IMR-90 (cell line): Measurements from ENCODE around the gene SATB2. TPM values are rescaled to one million over a fixed set of nuclear protein-coding genes. Genes with fewer than 3 reads are reported as not detected.

ENCODE experiments used
- ATAC-seq: fragments of 200-7000 bp; cut with Tn5 transposase; 2 replicates; pipeline ENCODE4 v1.9.1; 2020; ENCODE audit warnings: low read depth, mild to moderate bottlenecking, moderate library complexity
- BruUV-seq: library from RNA; stranded (reverse); fragments of 400-500 nt; replicated peaks from 2 replicates; lab custom pipeline; 2021; lab: Mats Ljungman, UMichigan
- CTCF ChIA-PET: fragments of 300-600 bp; formaldehyde crosslinking; extraction: SDS; loops from one replicate; lab custom pipeline; 2021; ENCODE audit warnings: antibody characterized with exemption; lab: Yijun Ruan, JAX
- POLR2A ChIA-PET: fragments of 300-600 bp; sonication (Branson Sonifier 250); formaldehyde crosslinking; loops from one replicate; lab custom pipeline; 2022; ENCODE audit warnings: antibody characterized with exemption; ENCODE audit not compliant: unreplicated experiment; lab: Charles Lee
- DNase-seq: peaks from one replicate; pipeline ENCODE4 v3.0.0; 2013
- H2AFZ ChIP-seq: replicated peaks from 2 replicates; pipeline ENCODE3; 2013; ENCODE audit warnings: low read length, mild to moderate bottlenecking; ENCODE audit not compliant: poor library complexity
- H2AK5ac ChIP-seq: 2 replicates; pipeline ENCODE4 v1.6.1; 2013; ENCODE audit warnings: low read depth, low read length, inconsistent platforms
- H2AK9ac ChIP-seq: replicated peaks from 2 replicates; pipeline ENCODE3; 2013; ENCODE audit warnings: mild to moderate bottlenecking, low read depth, low read length, moderate library complexity; ENCODE audit not compliant: poor library complexity
- H2BK120ac ChIP-seq: 2 replicates; pipeline ENCODE4 v1.6.1; 2013; ENCODE audit warnings: low read depth, low read length, inconsistent platforms
- H2BK15ac ChIP-seq: 3 replicates; pipeline ENCODE4 v1.6.1; 2013; ENCODE audit warnings: low read depth, low read length, inconsistent platforms
- H2BK20ac ChIP-seq: 2 replicates; pipeline ENCODE4 v1.6.1; 2013; ENCODE audit warnings: low read depth, mild to moderate bottlenecking, inconsistent platforms, low read length, moderate library complexity
- H2BK5ac ChIP-seq: 2 replicates; pipeline ENCODE4 v1.6.1; 2013; ENCODE audit warnings: mild to moderate bottlenecking, low read depth, low read length, inconsistent platforms; ENCODE audit not compliant: poor library complexity, severe bottlenecking
- H3K14ac ChIP-seq: replicated peaks from 2 replicates; pipeline ENCODE4 v1.6.1; 2013; ENCODE audit warnings: low read depth, low read length, inconsistent platforms
- H3K18ac ChIP-seq: 2 replicates; pipeline ENCODE4 v1.6.1; 2013; ENCODE audit warnings: low read depth, low read length, control low read depth
- H3K23ac ChIP-seq: 2 replicates; pipeline ENCODE4 v1.6.1; 2013; ENCODE audit warnings: low read depth, low read length, inconsistent platforms
- H3K27ac ChIP-seq: 2 replicates; pipeline ENCODE4 v1.5.1; 2013; ENCODE audit warnings: mild to moderate bottlenecking, control low read depth, low read length; ENCODE audit not compliant: insufficient read depth
- H3K27me3 ChIP-seq: 2 replicates; pipeline ENCODE4 v1.6.1; 2013; ENCODE audit warnings: low read length; ENCODE audit not compliant: control insufficient read depth, insufficient read depth
- H3K36me3 ChIP-seq: 2 replicates; pipeline ENCODE4 v1.6.1; 2013; ENCODE audit warnings: low read length, mixed read lengths; ENCODE audit not compliant: control insufficient read depth, insufficient read depth
- H3K4ac ChIP-seq: 2 replicates; pipeline ENCODE4 v1.6.1; 2013; ENCODE audit warnings: low read depth, low read length, inconsistent platforms
- H3K4me1 ChIP-seq: 2 replicates; pipeline ENCODE4 v1.6.1; 2013; ENCODE audit warnings: low read length, mixed read lengths; ENCODE audit not compliant: control insufficient read depth, insufficient read depth
- H3K4me2 ChIP-seq: 2 replicates; pipeline ENCODE4 v1.6.1; 2013; ENCODE audit warnings: low read depth, mild to moderate bottlenecking, control low read depth, low read length, moderate library complexity
- H3K4me3 ChIP-seq: 2 replicates; pipeline ENCODE4 v1.5.1; 2013; ENCODE audit warnings: low read depth, mild to moderate bottlenecking, control low read depth, low read length, moderate library complexity; ENCODE audit not compliant: insufficient read depth
- H3K56ac ChIP-seq: 2 replicates; pipeline ENCODE4 v1.6.1; 2013; ENCODE audit warnings: low read length, inconsistent platforms; ENCODE audit not compliant: insufficient read depth; ENCODE audit errors: extremely low read depth
- H3K79me1 ChIP-seq, 2 experiments: 2 replicates each; pipeline ENCODE4 v1.6.1; 2013; ENCODE audit warnings: low read length in 2 of 2, inconsistent platforms in 1 of 2, low read depth in 1 of 2
- H3K9ac ChIP-seq: 2 replicates; pipeline ENCODE4 v1.6.1; 2013; ENCODE audit warnings: low read depth, low read length, control low read depth
- H3K9me1 ChIP-seq: 2 replicates; pipeline ENCODE4 v1.6.1; 2013; ENCODE audit warnings: low read length, inconsistent platforms; ENCODE audit not compliant: insufficient read depth
- H3K9me3 ChIP-seq: 2 replicates; pipeline ENCODE4 v1.6.1; 2013; ENCODE audit warnings: low read length; ENCODE audit not compliant: control insufficient read depth, insufficient read depth
- H4K20me1 ChIP-seq: 2 replicates; pipeline ENCODE4 v1.6.1; 2013; ENCODE audit warnings: low read length, inconsistent platforms; ENCODE audit not compliant: insufficient read depth
- H4K5ac ChIP-seq: 2 replicates; pipeline ENCODE4 v1.6.1; 2013; ENCODE audit warnings: mild to moderate bottlenecking, low read depth, low read length, control low read depth
- H4K8ac ChIP-seq, 2 experiments: 2 replicates each; pipeline ENCODE4 v1.6.1; 2013; ENCODE audit warnings: low read depth in 2 of 2, low read length in 2 of 2, control low read depth in 1 of 2, inconsistent platforms in 1 of 2
- H4K91ac ChIP-seq: 2 replicates; pipeline ENCODE4 v1.6.1; 2013; ENCODE audit warnings: low read depth, low read length, inconsistent platforms; ENCODE audit not compliant: insufficient read depth
- BHLHE40 ChIP-seq: fragments of 150-350 bp; IDR thresholded peaks from 2 replicates; pipeline ENCODE4 v1.6.1; 2016; ENCODE audit warnings: mild to moderate bottlenecking, low read depth, low read length
- CEBPB ChIP-seq: IDR thresholded peaks from 2 replicates; pipeline ENCODE4 v1.6.1; 2012; ENCODE audit warnings: low read depth, low read length, improper control_type of control experiment
- CHD1 ChIP-seq: IDR thresholded peaks from 2 replicates; pipeline ENCODE4 v1.6.1; 2012; ENCODE audit warnings: low read depth, low read length, improper control_type of control experiment
- FOS ChIP-seq: fragments of 150-350 bp; IDR thresholded peaks from 2 replicates; pipeline ENCODE4 v1.6.1; 2016; ENCODE audit warnings: low read depth, low read length
- MAFK ChIP-seq: IDR thresholded peaks from 2 replicates; pipeline ENCODE4 v1.6.1; 2012; ENCODE audit warnings: low read depth, low read length, improper control_type of control experiment
- MAZ ChIP-seq: IDR thresholded peaks from 2 replicates; pipeline ENCODE4 v1.6.1; 2012; ENCODE audit warnings: low read depth, mild to moderate bottlenecking, low read length, improper control_type of control experiment, moderate library complexity, borderline replicate concordance
- MXI1 ChIP-seq: IDR thresholded peaks from 2 replicates; pipeline ENCODE4 v1.6.1; 2012; ENCODE audit warnings: low read depth, mild to moderate bottlenecking, low read length, moderate library complexity, borderline replicate concordance
- POLR2A ChIP-seq: IDR thresholded peaks from 2 replicates; pipeline ENCODE4 v1.6.1; 2012; ENCODE audit warnings: mild to moderate bottlenecking, low read depth, low read length
- RAD21 ChIP-seq: IDR thresholded peaks from 2 replicates; pipeline ENCODE4 v1.6.1; 2012; ENCODE audit warnings: low read length, improper control_type of control experiment
- RCOR1 ChIP-seq: IDR thresholded peaks from 2 replicates; pipeline ENCODE4 v1.6.1; 2012; ENCODE audit warnings: mild to moderate bottlenecking, low read length, improper control_type of control experiment; ENCODE audit not compliant: insufficient replicate concordance
- WGBS, 2 experiments: methylation state at CpG; one replicate each; pipeline versions ENCODE4 v1.1.5 to v1.1.7; 2013; ENCODE audit warnings: missing lambda C conversion rate in 2 of 2; ENCODE audit not compliant: insufficient read length in 1 of 2; ENCODE audit errors: extremely low coverage in 2 of 2; 5-methylcytosine and 5-hydroxymethylcytosine counted together
- dilution Hi-C: fragments of 300-500 bp; cut with HindIII; formaldehyde crosslinking; loops from one replicate; pipeline ENCODE4 v1.14.3; 2018; ENCODE audit warnings: low sequenced_read_pairs; ENCODE audit not compliant: unreplicated experiment
- in situ Hi-C: fragments of 300-500 bp; cut with MboI; formaldehyde crosslinking; loops from 3 replicates; pipeline ENCODE4 v1.14.3; 2019; ENCODE audit warnings: low sequenced_read_pairs, inconsistent platforms, mixed read lengths
- intact Hi-C: fragments of 100-400 bp; cut with micrococcal nuclease; formaldehyde crosslinking; loops from 2 replicates; pipeline ENCODE4 v1.10.0; 2022
- polyA plus RNA-seq, 3 experiments: library from polyadenylated mRNA; depleted of rRNA; stranded (reverse); fragments of >200 nt; gene quantifications; 2 replicates each; pipeline ENCODE4 v1.2.3, GENCODE V29; 2012; ENCODE audit warnings: low replicate concordance in 1 of 3
- total RNA-seq: library from RNA; depleted of rRNA; stranded (reverse); fragments of >200 nt; gene quantifications from 2 replicates; pipeline ENCODE4 v1.2.3, GENCODE V29; 2012
- TF ChIP-seq, protein P1 (sequence below): conservative IDR thresholded peaks from 2 replicates; pipeline ENCODE4 v1.5.1; 2012; ENCODE audit warnings: mild to moderate bottlenecking, low read depth, low read length, improper control_type of control experiment
- TF ChIP-seq, protein P2 (sequence below): fragments of 150-350 bp; IDR thresholded peaks from 2 replicates; pipeline ENCODE4 v1.6.1; 2017; ENCODE audit warnings: mild to moderate bottlenecking, antibody characterized with exemption, low read length, low read depth
- TF ChIP-seq, protein P3 (sequence below): fragments of 150-350 bp; IDR thresholded peaks from 2 replicates; pipeline ENCODE4 v1.6.1; 2016; ENCODE audit warnings: low read depth, mild to moderate bottlenecking, low read length, moderate library complexity, borderline replicate concordance

Gene SATB2
- total and polyA plus RNA-seq, 2 of the 4 experiments (the other 2 are of a cell fraction): 6.2 to 8.4 TPM

DNA sequence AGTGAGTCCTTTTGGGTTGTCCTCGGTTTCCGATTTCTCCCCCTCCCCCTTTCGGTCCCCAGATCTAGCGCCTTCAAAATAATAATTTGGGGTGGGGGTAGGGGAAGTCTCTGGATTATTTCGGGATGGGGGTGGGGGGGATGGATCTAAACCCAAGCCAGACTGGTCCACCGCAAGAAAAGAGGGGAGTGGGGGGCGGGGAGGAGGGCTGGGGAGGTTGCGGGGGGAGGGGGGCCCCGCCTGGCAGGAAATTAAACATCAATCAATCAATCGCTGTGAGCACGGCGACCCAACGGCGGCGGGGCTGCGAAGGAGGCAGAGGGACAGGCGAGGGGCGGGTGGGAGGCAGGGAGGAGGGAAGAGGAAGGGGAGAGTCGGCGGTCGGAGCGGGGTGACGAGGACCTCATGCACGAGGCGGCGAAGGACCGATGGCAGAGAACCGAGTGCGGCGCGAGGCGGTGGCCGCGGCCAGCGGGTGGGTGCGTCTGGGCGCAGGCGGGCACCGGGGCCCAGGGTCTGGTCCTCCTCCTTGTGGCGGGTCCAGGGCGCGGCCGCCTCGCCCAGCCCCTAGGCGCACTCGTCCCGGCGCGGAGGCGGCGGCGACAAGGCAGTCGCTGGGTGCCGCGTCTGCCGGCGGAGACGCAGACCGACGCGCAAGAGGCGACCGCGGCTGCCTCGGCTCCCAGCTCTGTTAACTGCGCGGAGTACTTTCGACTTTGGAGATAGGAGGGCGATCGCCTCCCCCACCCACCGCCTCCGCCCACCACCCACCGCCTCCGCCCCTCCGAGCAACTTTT is 468 bp upstream of the SATB2 start:
- peak; percentile 7 for ATAC-seq

More for the DNA sequence above, 468 bp upstream of the SATB2 start:
- H3K9ac ChIP-seq: peak overlapping the region; percentile 81
- H4K5ac ChIP-seq: no peak overlapping the region
- no peaks in the 10 kb centered on the region; the same call in 1 of the 2 replicates for H3K27me3 ChIP-seq
- peak overlapping the region; percentile 72 for H3K14ac ChIP-seq
- peak overlapping the region; percentile 95 for H3K4me2 ChIP-seq
- no peaks in the 10 kb centered on the region for H4K20me1 ChIP-seq
- dilution Hi-C loops (no loop called here), in situ Hi-C loops (no loop called here), intact Hi-C loops (loop anchor here (5.0 kb wide), 1 partner anchor 436 kb away; no protein-coding TSS in a partner anchor)
- H2AFZ ChIP-seq: peak overlapping the region; percentile 99
- peak overlapping the region; percentile 34; the same call in 1 of the 2 replicates for H3K18ac ChIP-seq
- peak overlapping the region; percentile 16 for H3K56ac ChIP-seq
- no peak overlapping the region for H2BK20ac ChIP-seq
- peak overlapping the region; percentile 78 for H3K27ac ChIP-seq
- no peak overlapping the region for H2BK15ac ChIP-seq
- no peaks in the 10 kb centered on the region; the same call in 1 of the 2 replicates for H3K4me1 ChIP-seq
- H3K9me1 ChIP-seq: no peaks in the 10 kb centered on the region
- H3K4ac ChIP-seq: peak overlapping the region; percentile 36; the same call in 1 of the 2 replicates
- H4K91ac ChIP-seq: peak overlapping the region; percentile 35; the same call in 1 of the 2 replicates
- H3K4me3 ChIP-seq: peak overlapping the region; percentile 78
- H3K79me1 ChIP-seq: peaks cover 11 to 23% of the 10 kb centered on the region in 2 experiments; a peak in 3 of 4 replicates
- no peak for DNase-seq
- no peak overlapping the region for H3K23ac ChIP-seq
- H3K36me3 ChIP-seq: no peaks in the 10 kb centered on the region
- 0% methylated on average over 19 of the region's 75 CpGs; no CpG with 5 or more reads in 1 of the 2 experiments for WGBS, 2 experiments
- ChIA-PET POLR2A (no interaction called here), CTCF (interaction anchor here (0.5 to 1.1 kb wide), 2 partner anchors 13 to 52 kb away, joined by 3 read pairs; no protein-coding TSS in a partner anchor)
- peak overlapping the region; percentile 90 for H2AK9ac ChIP-seq
- no TSS peak for BruUV-seq
- peak overlapping the region; percentile 32; the same call in 1 of the 2 replicates for H2BK120ac ChIP-seq
- TF ChIP-seq CHD1: no peak
- TF ChIP-seq MAZ: no peak
- no peak for TF ChIP-seq MXI1
- no peak for TF ChIP-seq RCOR1
- TF ChIP-seq, protein P1, sequence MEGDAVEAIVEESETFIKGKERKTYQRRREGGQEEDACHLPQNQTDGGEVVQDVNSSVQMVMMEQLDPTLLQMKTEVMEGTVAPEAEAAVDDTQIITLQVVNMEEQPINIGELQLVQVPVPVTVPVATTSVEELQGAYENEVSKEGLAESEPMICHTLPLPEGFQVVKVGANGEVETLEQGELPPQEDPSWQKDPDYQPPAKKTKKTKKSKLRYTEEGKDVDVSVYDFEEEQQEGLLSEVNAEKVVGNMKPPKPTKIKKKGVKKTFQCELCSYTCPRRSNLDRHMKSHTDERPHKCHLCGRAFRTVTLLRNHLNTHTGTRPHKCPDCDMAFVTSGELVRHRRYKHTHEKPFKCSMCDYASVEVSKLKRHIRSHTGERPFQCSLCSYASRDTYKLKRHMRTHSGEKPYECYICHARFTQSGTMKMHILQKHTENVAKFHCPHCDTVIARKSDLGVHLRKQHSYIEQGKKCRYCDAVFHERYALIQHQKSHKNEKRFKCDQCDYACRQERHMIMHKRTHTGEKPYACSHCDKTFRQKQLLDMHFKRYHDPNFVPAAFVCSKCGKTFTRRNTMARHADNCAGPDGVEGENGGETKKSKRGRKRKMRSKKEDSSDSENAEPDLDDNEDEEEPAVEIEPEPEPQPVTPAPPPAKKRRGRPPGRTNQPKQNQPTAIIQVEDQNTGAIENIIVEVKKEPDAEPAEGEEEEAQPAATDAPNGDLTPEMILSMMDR: no peak
- no peak for TF ChIP-seq MAFK
- TF ChIP-seq, protein P2, sequence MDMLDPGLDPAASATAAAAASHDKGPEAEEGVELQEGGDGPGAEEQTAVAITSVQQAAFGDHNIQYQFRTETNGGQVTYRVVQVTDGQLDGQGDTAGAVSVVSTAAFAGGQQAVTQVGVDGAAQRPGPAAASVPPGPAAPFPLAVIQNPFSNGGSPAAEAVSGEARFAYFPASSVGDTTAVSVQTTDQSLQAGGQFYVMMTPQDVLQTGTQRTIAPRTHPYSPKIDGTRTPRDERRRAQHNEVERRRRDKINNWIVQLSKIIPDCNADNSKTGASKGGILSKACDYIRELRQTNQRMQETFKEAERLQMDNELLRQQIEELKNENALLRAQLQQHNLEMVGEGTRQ: no peak
- no peak for TF ChIP-seq BHLHE40
- TF ChIP-seq RAD21: no peak
- no peak for TF ChIP-seq POLR2A
- TF ChIP-seq FOS: no peak
- TF ChIP-seq, protein P3, sequence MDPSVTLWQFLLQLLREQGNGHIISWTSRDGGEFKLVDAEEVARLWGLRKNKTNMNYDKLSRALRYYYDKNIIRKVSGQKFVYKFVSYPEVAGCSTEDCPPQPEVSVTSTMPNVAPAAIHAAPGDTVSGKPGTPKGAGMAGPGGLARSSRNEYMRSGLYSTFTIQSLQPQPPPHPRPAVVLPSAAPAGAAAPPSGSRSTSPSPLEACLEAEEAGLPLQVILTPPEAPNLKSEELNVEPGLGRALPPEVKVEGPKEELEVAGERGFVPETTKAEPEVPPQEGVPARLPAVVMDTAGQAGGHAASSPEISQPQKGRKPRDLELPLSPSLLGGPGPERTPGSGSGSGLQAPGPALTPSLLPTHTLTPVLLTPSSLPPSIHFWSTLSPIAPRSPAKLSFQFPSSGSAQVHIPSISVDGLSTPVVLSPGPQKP: no peak
- no peak for TF ChIP-seq CEBPB
- no peaks in the 10 kb centered on the region for H3K9me3 ChIP-seq
- H2BK5ac ChIP-seq: peak overlapping the region; percentile 76
- H4K8ac ChIP-seq: peak overlapping the region in 1 of 2 experiments; percentile 63; a peak in 3 of 4 replicates
- peak overlapping the region; percentile 27; the same call in 1 of the 2 replicates for H2AK5ac ChIP-seq
